GM21723 (cell line): ENCODE measurements around the gene NPW.
"Not testable (repeated sequence)": the region's sequence is repeated elsewhere in the genome, so short reads cannot be mapped to it uniquely, and the experiment has no call there.

ENCODE experiments used
- ATAC-seq: cut with Tn5 transposase; IDR thresholded peaks from one replicate; pipeline ENCODE4 v1.9.1; 2021; ENCODE audit warnings: mild to moderate bottlenecking, moderate library complexity; ENCODE audit not compliant: unreplicated experiment

The NPW gene

GRCh38 chr16:2019921-2020831 lies 591 bp downstream of the NPW start:
- no peak for ATAC-seq

DNA sequence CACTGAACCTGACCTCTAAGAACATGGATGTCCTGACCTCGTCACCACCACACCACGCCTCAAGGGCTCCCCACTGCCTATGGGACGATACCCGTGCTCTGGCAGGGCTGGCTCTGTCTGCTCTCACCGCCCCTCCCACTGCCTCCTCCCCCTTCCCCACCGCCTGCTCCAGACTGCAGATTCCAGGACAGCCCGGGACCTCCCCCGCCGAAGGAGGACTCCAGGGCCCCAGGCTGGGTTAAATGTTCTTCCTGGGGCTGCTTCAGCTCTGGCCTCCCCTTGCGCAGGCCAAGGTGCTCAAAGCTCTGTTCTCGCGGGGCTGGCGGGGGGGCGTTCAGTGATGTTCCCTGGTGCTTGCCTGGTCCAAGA lies 3.1 kb downstream of the NPW start:
- peak; percentile 18 for ATAC-seq

DNA sequence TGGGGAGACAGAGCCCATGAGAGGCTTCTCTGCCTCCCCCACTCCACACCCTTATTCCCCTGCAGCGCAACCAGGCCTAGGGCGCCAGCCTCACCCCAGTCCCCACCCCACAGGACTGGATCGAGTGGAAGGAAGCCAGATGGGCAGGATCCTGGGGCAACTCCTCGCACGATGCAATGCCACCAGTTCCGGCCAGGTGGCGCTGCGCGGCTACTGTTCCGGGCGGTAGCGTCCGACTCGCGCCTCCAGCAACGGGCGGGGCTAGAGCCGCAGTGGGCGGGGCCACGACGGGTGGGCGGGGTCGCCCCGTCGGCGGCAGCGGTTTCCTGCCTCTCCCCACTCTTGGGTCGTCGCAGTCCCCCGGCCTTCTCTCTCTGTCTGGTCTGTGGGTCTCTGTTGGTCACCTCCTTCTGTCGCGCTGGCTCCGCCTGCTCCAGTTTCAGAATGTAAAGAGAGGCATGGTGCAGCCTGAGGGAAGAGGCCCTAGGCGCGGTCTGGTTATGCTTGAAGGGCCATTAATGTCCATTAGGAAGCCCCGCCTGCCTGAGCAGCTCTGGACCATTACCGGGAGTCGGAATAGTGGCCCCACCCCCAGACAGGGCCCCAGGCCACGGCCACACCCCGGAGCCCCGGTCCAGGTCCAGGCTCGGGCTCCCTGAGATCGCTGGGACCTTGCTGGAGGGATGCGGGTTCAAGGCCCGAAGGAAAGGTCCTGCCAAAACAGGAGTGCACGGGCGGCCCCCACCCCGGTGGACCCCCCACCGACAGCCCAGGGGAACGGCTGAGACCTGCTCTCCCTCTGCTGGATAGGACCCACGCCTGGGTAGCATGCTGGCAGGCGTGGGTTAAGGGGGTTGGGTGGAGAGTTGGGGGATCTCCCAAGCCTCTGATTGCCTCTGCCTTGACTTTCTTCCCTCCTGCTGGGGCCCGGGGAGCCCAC lies 3.8 kb downstream of the NPW start:
- ATAC-seq, result peak; percentile 75

- no peak for ATAC-seq
These were observed 4.4 kb downstream of the NPW start for GRCh38 chr16:2024032-2024420.

DNA sequence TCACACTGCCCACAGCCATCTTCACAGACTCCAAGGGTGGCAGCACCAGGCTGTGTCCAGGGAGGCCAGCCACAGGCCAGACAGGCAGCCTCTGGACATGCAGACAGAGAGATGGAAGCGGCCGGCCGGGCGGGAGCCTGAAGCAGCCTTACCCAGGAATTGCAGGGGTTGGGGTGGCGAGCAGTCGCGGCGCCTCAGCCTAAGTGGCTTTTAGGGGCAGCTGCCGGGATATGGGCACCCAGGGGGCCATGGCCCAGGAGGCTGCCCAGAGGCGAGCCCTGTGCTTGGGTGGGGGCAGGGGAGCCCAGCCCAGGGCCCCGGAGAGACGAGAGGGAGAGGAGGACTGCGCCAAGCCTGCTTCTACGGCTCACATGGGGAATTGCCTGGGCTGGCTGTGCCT lies 5.7 kb downstream of the NPW start:
- no peak for ATAC-seq

DNA sequence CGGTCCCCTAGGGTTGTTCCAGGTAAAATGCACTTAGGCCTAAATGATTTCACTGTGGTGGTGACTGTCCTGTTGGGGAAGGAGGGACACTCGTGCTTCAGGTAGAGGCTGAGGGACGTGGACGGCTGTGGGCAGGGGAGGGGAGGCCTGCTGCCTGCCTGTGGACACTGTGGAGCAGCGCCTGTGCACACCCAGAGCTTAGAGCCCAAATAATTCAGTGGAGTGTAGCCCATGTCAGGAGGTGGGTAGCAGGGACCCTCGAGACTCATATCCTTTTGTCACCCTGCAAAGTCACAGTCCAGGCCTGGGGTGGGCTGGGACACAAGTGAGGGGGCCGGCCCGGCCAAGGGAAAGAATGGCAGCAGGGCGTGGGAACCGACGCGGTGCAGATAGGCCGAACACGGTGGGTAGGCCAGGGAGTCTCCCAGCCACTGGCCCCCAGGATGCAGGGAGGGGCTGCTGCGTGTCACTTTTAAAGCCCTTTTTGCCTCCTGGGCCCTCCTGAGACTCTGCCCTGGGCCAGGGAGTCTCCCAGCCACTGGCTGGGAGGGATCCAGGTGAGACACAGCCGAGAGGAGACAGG lies 6.4 kb downstream of the NPW start:
- ATAC-seq, result no peak

- ATAC-seq, result no peak
These were observed 7.0 kb downstream of the NPW start, which contains the start of gene NHERF2 for GRCh38 chr16:2026461-2027023. Gene NHERF2, plus strand, starts transcription at chr16:2026902. Its CDS starts 104 bp downstream, at chr16:2027006.

GRCh38 chr16:2027024-2028010 lies 7.7 kb downstream of the NPW start:
- no peak for ATAC-seq

- no peak for ATAC-seq
These were observed 8.6 kb downstream of the NPW start for GRCh38 chr16:2028146-2028545.

GRCh38 chr16:2028620-2029220 lies 9.1 kb downstream of the NPW start:
- ATAC-seq, result no peak

DNA sequence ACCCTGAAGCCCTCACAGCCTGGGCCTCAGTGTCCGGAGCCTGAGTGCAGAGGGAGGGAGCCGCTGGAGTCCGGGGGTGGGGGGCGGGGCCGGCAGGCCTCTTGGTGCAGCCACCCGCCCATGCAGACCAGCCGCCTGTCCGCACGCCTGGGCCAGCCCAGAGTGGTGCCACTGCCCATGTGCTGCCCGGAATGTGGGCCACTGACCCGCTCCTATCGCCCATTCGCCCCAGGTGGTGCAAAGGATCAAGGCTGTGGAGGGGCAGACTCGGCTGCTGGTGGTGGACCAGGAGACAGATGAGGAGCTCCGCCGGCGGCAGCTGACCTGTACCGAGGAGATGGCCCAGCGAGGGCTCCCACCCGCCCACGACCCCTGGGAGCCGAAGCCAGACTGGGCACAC lies 9.8 kb downstream of the NPW start:
- ATAC-seq, result no peak

- ATAC-seq, result no peak
These were observed 10.5 kb downstream of the NPW start for GRCh38 chr16:2030036-2030435.

DNA sequence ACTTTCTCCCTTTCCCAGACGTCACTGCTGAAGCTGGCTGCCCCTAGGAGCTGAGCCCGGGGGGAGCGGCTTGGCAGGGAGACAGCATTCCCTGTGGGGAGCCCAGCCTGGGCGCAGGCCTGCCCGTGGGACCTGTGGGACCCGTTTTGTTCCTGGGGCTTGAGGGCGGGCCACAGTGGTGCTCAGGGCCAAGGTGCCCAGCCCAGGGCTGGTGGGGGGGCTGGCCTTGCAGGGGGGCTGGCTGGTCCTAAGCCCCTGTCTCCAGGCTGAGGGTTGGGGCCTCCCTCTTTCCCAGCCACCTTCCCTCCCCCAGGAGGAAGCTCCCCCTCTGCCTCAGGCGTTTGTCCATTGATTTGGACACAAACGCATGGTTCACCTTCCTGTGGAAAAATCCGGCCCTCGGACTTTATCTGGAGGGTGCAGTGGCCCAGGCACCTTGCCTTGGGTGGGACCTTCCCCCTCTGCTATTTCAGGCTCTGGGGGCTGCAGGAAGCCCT lies 11.5 kb downstream of the NPW start:
- no peak for ATAC-seq

- ATAC-seq, result no peak
These were observed 12.9 kb downstream of the NPW start for GRCh38 chr16:2032285-2033056.

DNA sequence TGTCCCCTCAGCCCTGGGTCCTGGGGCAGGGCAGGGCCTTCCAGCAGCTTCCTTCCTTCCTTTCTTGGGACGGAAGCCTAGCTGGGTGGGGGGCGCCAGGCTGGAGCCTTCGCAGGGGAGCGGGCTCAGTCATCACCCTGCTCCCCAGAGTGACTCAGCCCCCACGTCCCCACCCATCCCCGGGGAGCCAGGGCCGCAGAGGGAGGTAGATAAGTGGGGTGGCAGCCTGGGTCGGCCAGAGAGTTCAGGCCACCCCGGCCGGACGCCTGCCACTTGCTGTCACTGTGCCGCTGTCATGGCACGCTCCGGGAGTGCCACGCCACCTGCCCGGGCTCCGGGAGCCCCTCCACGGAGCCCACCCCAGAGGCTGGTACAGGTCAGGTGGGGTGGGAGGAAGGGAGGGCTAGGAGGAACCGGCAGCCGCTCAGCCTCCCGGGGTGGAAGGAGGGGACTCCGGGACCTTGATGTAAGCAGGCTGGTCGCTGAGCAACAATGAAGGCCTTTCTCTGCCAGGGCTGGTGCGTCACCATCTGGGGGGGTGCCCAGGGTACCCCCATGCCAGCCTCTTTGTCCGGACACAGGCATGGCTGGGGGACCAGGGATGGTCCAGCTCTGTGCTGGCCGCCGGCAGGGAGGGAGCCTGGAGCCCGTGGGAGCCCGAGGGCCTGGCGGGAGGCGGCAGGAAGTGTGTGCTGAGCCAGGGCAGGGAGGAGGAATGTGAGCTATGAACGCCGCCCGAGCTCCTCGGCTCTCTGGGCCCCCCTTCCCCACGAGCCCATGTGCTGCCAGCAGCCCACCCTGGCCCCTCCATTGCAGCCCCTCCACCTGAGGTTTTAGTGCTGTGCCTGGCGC lies 13.7 kb downstream of the NPW start:
- no peak for ATAC-seq

- ATAC-seq, result not testable (repeated sequence)
These were observed 14.5 kb downstream of the NPW start for GRCh38 chr16:2033909-2034695.
